Activated CD8-positive, alpha-beta memory T cell treated with anti-CD3 and anti-CD28 coated beads, Interleukin-2, amount 10 ng/mL, durations not matched to agents 7 days and 5 days (primary cell): ENCODE data around the gene ZFAND3. TPM values are rescaled to one million over a fixed set of nuclear protein-coding genes. Genes with fewer than 3 reads are reported as not detected.

ENCODE experiments used
- ATAC-seq: fragments of 150-1000 bp; cut with Tn5 transposase; one replicate; pipeline ENCODE4 v1.10.0; 2021; ENCODE audit warnings: moderate library complexity
- CTCF ChIA-PET: fragments of 350-600 bp; sonication (Branson Sonifier 250); formaldehyde crosslinking; loops from one replicate; lab custom pipeline; 2021; ENCODE audit warnings: antibody characterized with exemption; lab: Charles Lee
- DNase-seq: peaks from one replicate; pipeline ENCODE4 v3.0.0-alpha.2; 2020
- H3K27ac Mint-ChIP-seq: one replicate; pipeline ENCODE4 v1.8.0; 2021; ENCODE audit warnings: mild to moderate bottlenecking, mixed read lengths
- H3K27me3 Mint-ChIP-seq: one replicate; pipeline ENCODE4 v1.8.0; 2021; ENCODE audit warnings: mixed read lengths
- H3K36me3 Mint-ChIP-seq: one replicate; pipeline ENCODE4 v1.8.0; 2021; ENCODE audit warnings: mild to moderate bottlenecking, mixed read lengths
- H3K4me1 Mint-ChIP-seq: one replicate; pipeline ENCODE4 v1.8.0; 2021; ENCODE audit warnings: mixed read lengths
- H3K4me3 Mint-ChIP-seq: one replicate; pipeline ENCODE4 v1.8.0; 2021; ENCODE audit warnings: mild to moderate bottlenecking, moderate library complexity, mixed read lengths
- H3K9me3 Mint-ChIP-seq: one replicate; pipeline ENCODE4 v1.8.0; 2022; ENCODE audit warnings: low read depth, mixed read lengths
- total RNA-seq, 2 experiments: library from RNA; stranded (reverse); gene quantifications; one replicate each; pipeline ENCODE4 v1.2.3, GENCODE V29; 2021

Gene ZFAND3
- total RNA-seq, 2 experiments from 2014 or later = 30.9 to 34.4 TPM

DNA sequence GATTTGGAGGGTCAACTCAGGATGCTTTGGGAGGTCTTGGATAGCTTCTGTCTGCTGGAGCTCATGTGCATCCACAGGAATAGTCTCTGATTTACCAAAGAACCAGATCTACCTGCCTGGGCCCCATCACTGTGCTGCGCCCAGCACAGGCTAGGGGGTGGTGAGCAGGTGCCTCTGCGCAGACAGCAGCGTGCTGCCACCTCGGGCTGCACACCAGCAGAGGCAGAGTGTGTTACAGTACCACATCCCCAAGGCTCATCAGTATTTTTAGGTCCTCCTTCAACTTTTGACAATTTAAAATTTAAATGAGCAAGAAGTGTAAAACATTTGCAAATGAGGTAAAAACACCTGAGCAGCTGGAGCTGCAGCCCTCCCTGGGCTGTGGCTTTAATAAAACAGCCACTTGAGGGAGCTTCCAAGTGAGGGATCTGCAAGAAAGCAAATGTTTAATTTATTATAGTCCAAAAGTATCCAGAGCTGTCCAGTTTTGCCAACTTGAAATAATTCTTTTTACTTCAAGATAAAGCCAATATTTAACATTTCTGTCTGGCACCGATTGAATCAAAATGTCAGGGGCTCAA lies 324.9 kb downstream of the ZFAND3 start:
- H3K27ac Mint-ChIP-seq = no peak overlapping the region
- ATAC-seq = no peak
- CTCF ChIA-PET = interaction anchor here (0.8 kb wide), 1 partner anchor 13 kb away, joined by 3 read pairs; no protein-coding TSS in a partner anchor
- no peaks in the 10 kb centered on the region for H3K4me1 Mint-ChIP-seq
- DNase-seq = no peak
- no peaks in the 10 kb centered on the region for H3K9me3 Mint-ChIP-seq
- no peaks in the 10 kb centered on the region for H3K27me3 Mint-ChIP-seq
- no peaks in the 10 kb centered on the region for H3K36me3 Mint-ChIP-seq
- no peak overlapping the region for H3K4me3 Mint-ChIP-seq

DNA sequence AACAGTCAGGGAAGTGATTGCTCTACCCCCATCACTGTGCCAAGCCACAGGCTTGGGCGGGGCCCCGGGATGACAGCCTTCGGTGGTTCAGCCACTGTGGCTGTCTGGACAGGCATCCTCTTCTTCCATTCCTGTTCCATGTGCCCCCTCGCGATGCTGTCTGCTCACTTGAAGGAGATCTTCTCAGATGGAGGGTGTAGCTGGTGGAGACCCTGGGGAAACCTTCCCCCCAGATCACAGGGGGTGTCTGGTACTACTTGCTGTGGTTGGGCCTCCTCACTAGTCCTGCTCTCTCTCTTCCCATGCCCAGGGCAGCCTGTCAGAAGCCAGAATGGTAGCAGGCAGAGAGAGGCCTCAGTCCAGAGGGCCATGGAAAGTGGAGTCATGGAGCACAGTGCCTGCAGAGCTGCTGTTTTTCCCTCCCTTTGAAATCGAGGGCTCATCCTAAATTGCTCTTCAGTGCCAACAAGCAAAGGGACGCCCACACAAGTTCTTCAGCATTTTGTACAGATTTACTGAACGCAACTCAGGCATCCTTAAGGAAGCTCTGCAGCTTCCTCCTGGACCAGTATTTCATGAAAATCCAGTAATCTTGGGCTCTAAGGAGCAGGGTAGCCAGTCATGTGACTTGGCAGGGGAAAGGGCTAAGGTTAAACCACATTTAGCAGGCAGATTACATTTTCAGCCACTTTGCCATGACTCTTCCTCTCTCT lies 326.6 kb downstream of the ZFAND3 start:
- no peak overlapping the region for H3K4me3 Mint-ChIP-seq
- no peaks in the 10 kb centered on the region for H3K4me1 Mint-ChIP-seq
- no peak overlapping the region for H3K27ac Mint-ChIP-seq
- CTCF ChIA-PET = no interaction called here
- ATAC-seq (no peak), DNase-seq (no peak)
- no peaks in the 10 kb centered on the region for H3K36me3 Mint-ChIP-seq
- no peaks in the 10 kb centered on the region for H3K27me3 Mint-ChIP-seq
- H3K9me3 Mint-ChIP-seq = no peaks in the 10 kb centered on the region

DNA sequence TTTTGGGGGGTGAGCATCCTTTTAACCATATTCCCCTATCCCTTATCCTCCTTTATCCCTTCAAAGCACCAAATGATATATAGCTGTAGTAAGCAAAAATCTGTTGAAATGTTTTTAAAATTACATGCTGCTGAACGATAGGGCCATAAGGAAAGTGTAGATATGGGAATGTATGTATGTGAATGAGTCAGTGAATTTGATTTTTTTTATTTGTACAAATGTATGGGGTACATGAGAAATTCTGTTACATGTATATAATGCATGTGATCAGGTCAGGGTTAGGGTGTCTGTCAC lies 327.2 kb downstream of the ZFAND3 start:
- H3K4me1 Mint-ChIP-seq = no peaks in the 10 kb centered on the region
- H3K4me3 Mint-ChIP-seq = no peak overlapping the region
- CTCF ChIA-PET = no interaction called here
- no peaks in the 10 kb centered on the region for H3K9me3 Mint-ChIP-seq
- no peak for ATAC-seq
- no peak for DNase-seq
- H3K36me3 Mint-ChIP-seq = no peaks in the 10 kb centered on the region
- no peak overlapping the region for H3K27ac Mint-ChIP-seq
- no peaks in the 10 kb centered on the region for H3K27me3 Mint-ChIP-seq

DNA sequence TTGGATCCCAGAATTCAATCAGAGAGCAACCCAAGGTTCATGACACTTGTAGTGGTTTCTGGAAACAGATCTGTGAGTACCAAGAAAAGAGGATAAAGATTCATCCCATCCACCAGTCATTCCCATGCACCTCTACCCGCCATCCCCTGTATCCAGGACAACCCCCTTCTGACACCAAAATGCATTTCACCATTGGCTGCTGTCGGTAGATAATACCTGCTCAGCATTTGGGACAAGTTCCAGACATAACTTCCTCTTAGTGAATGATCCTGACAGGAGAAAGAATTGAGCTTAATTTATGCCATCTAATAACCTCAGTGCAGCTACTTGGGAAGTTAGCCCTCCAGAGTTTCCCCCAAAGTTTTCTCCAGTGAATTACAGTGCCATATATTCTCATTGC lies 329.1 kb downstream of the ZFAND3 start:
- no peaks in the 10 kb centered on the region for H3K9me3 Mint-ChIP-seq
- no peak for ATAC-seq
- H3K27me3 Mint-ChIP-seq = no peaks in the 10 kb centered on the region
- CTCF ChIA-PET = no interaction called here
- H3K4me3 Mint-ChIP-seq = no peak overlapping the region
- H3K36me3 Mint-ChIP-seq = no peaks in the 10 kb centered on the region
- no peak overlapping the region for H3K27ac Mint-ChIP-seq
- no peak for DNase-seq
- no peaks in the 10 kb centered on the region for H3K4me1 Mint-ChIP-seq

DNA sequence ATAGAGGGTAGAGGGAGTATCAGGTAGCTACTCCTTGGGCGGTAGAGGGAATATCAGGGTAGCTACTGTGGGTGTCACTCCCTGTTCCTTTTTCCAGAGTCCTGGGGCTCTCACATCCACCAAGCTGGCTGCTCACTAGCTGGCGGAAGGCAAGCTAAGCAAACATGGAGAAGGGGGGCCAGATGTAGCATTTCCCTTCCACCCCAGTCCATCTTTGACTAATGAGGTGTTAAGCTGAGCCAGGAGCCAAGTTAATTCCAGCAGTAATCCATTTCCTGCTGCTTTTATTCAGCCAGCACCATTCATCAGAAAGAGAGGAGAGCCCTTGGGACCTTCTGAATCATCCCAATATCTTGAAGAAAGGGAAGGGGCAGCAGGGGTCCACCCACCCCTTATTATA lies 330.0 kb downstream of the ZFAND3 start:
- H3K4me1 Mint-ChIP-seq = no peaks in the 10 kb centered on the region
- H3K9me3 Mint-ChIP-seq = no peaks in the 10 kb centered on the region
- ATAC-seq (no peak), DNase-seq (no peak)
- no peak overlapping the region for H3K4me3 Mint-ChIP-seq
- CTCF ChIA-PET = interaction anchor here (0.6 kb wide), 1 partner anchor 678 kb away, joined by 3 read pairs; no protein-coding TSS in a partner anchor
- no peaks in the 10 kb centered on the region for H3K27me3 Mint-ChIP-seq
- H3K36me3 Mint-ChIP-seq = no peaks in the 10 kb centered on the region
- no peak overlapping the region for H3K27ac Mint-ChIP-seq

DNA sequence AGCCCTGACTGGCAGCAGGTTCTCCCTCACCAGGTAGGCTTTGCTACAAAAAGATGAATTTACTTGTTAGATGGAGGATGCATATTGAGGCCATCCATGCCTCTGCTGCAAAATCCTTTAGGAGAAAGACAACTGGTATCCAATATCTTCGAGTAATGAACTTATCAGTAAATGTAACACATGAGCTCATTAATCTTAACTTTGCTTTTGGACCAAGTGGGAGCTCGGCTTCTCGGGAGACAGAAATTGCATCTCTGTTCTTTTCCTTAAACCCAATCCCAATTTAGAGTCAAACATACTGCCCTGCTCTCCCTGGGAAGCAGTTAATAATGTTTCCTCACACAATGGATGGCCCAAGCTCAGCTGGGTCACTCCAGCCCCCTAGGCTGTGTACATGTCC lies 330.5 kb downstream of the ZFAND3 start:
- Mint-ChIP-seq H3K4me3 (no peak overlapping the region), H3K36me3 (no peaks in the 10 kb centered on the region), H3K4me1 (no peaks in the 10 kb centered on the region), H3K9me3 (no peaks in the 10 kb centered on the region), H3K27me3 (no peaks in the 10 kb centered on the region), H3K27ac (no peak overlapping the region)
- DNase-seq (no peak), ATAC-seq (no peak)
- CTCF ChIA-PET = interaction anchor here (0.6 kb wide), 1 partner anchor 677 kb away, joined by 3 read pairs; no protein-coding TSS in a partner anchor

DNA sequence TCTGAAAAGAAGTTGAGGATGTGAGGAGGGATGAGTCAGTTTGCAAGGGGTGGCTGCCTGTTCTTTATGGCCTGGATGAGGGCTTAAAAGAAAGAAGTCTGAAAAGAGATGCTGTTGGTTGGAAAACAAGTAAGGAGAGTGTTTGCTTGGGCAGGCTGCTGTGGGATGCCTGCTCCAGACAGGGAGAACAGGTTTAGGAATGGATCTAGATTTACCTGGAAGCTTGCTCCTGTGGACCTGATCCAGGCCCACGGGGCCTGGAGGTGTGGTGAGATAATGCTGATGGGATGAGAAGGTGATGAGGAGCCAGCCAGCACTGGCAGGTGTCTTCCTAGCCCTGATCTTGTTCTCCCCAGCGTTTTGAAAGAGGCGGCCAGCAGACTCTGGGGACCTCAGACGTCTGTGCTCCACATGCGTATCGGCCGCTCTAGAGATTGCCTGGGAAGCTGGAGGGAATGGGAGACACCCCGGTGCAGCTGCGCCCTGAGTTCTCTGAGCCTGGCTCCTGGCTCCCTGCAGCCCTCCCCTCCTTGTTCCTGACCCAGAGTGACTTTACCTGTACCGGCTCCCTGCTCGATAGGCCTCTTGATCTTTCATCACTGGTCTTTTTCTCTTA lies 331.3 kb downstream of the ZFAND3 start:
- CTCF ChIA-PET = no interaction called here
- Mint-ChIP-seq H3K4me3 (no peak overlapping the region), H3K36me3 (no peaks in the 10 kb centered on the region), H3K27me3 (no peaks in the 10 kb centered on the region), H3K9me3 (no peaks in the 10 kb centered on the region), H3K4me1 (no peaks in the 10 kb centered on the region), H3K27ac (no peak overlapping the region)
- DNase-seq (no peak), ATAC-seq (no peak)

DNA sequence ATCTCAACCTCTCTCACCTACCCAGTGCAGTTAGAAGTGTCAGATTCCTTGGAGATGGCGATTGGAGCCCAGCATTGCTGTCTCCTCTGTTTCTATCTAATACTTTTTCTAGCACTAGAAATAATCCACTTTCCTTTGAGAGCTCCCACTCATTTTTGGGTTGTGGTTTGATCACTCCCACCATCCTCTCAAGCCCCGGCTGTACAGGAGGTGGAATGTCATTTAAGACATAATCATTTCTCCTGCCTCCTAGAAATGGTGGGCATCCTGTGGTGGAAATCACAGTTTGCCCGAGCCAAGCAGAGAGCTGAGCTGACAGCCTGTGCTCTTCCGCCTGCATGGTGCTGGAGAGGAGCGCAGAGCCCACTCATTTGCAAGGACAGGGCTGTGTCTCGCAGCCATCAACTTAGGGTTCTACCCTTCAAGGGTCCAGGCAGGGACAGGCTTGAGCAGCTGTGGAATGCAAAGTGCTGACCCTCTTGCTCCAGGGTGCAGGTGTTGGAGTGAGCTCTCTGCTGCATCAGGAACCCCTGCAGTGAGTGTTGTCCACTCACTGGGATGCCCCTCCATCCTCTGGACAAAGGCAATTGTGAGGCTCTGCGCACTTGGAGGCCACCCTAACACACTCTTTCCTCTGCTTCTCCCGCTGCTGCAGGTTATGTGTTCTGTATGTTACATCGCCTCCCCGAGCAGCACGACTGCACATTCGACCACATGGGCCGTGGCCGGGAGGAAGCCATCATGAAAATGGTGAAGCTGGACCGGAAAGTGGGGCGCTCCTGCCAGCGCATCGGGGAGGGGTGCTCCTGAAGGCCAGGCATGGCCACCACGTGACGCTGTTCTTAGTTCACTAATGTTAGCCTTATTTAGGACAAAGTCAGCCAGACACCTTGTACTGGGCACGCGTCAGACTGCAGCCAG lies 332.3 kb downstream of the ZFAND3 start:
- no peak overlapping the region for H3K27ac Mint-ChIP-seq
- H3K9me3 Mint-ChIP-seq = no peaks in the 10 kb centered on the region
- no peak for DNase-seq
- H3K27me3 Mint-ChIP-seq = no peaks in the 10 kb centered on the region
- H3K4me3 Mint-ChIP-seq = no peak overlapping the region
- H3K36me3 Mint-ChIP-seq = no peaks in the 10 kb centered on the region
- ATAC-seq = no peak
- CTCF ChIA-PET = no interaction called here
- H3K4me1 Mint-ChIP-seq = no peaks in the 10 kb centered on the region

DNA sequence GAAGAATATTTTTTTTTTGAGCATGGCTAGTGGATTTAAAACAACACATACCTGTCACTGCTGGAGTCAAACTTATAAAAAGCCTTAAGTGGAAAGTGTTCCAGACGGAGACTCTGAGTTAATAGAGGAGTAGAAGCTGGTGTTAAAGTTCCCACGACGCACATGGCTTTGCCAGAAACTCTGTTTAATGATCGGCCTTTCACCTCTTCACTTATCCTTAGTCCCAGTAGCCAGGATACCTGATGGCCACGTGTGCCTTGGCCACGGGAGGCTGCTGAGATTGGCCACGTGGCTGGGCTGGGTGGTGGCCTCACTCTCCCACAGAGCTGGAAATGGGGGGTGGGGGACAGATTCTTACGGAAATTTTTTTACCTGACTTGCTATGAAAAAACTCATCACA lies 333.1 kb downstream of the ZFAND3 start:
- H3K4me1 Mint-ChIP-seq = no peaks in the 10 kb centered on the region
- no peak overlapping the region for H3K4me3 Mint-ChIP-seq
- H3K27ac Mint-ChIP-seq = no peak overlapping the region
- DNase-seq (no peak), ATAC-seq (no peak)
- no peaks in the 10 kb centered on the region for H3K36me3 Mint-ChIP-seq
- no peaks in the 10 kb centered on the region for H3K9me3 Mint-ChIP-seq
- CTCF ChIA-PET = no interaction called here
- no peaks in the 10 kb centered on the region for H3K27me3 Mint-ChIP-seq

DNA sequence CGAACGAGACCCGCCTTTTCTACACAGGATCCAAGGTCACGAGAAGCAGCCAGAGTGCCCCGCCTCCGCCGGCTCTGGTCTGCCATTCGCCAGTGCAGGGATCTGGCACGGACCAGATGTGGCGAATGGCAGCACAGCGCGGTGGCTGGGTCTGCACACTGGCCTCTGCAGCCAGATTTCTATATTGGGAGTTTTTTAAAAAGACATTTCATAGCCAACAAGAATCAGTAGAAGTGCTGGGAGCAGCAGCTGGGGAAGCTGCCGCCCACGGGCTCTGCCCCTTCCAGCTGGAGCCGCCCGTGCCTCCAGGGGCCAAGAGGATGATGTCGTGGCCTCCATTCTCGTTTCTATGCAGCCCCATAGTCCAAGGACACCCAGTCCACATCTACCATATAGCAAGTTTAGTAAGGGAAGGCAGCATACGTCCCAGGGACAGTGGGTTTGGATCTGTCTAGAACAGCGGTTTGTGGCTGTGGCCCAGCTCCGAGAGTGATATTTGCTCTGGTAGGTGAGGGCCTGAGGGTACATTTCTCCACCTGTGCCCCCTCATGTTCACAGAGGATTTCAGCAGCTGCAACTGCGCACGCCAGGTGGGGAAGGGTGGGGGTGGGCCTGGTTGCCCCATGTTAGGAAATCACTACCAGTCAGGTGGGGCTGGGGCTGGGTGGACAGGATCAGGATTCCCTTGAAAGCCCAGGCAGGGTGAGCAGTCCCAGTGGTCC lies 333.7 kb downstream of the ZFAND3 start:
- H3K27me3 Mint-ChIP-seq = no peaks in the 10 kb centered on the region
- no peaks in the 10 kb centered on the region for H3K36me3 Mint-ChIP-seq
- H3K4me1 Mint-ChIP-seq = no peaks in the 10 kb centered on the region
- H3K4me3 Mint-ChIP-seq = no peak overlapping the region
- ATAC-seq (no peak), DNase-seq (no peak)
- H3K27ac Mint-ChIP-seq = no peak overlapping the region
- CTCF ChIA-PET = no interaction called here
- H3K9me3 Mint-ChIP-seq = no peaks in the 10 kb centered on the region

DNA sequence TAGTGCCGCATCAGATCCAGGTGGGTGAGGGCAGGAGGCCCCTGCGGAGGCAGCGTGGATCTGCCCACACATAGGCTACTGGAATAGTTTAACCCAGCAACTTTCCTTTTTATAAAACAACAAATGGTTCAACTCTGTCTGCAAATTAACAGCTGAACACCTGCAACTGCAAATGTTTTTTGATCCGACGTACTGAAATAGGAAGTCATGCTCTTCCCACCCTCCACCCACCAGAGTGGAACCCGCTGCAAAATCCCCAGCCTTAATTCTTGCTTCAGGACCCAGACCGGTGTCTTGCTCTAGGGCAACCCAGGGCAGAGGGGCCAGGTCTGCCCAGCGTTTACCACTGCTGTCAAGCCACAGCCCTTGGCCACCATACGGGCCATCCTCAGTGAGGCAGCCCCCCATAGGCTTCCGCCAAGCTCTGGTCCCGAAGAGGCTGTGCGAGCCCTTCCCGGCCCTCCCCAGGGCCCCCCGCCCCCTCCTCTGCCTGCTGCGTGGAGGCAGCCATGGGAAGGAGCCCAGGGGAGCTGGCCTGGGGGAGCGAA lies 334.3 kb downstream of the ZFAND3 start:
- DNase-seq = no peak
- no peak for ATAC-seq
- Mint-ChIP-seq H3K36me3 (no peaks in the 10 kb centered on the region), H3K4me3 (no peak overlapping the region), H3K27ac (no peak overlapping the region), H3K9me3 (no peaks in the 10 kb centered on the region), H3K27me3 (no peaks in the 10 kb centered on the region), H3K4me1 (no peaks in the 10 kb centered on the region)
- CTCF ChIA-PET = no interaction called here

DNA sequence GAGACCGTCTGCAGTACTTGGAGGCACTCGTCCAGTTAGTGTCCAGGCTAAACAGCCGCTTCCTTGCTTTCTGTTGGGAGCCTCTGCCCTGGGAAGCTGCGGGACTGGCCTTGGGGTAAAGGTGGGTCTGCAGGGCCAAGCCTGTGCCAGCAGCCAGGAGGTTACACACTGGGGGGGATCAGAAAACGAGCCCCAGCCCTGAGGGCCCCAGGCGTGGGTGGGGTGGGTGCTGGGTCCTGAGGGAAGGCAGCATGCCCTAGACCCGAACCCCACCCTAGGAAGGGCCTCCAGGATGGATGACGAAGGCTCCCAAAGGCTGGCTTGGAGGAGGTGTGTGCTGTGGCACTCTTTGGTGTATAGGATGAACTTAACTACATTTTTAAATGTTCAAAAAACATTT lies 335.2 kb downstream of the ZFAND3 start:
- no peak overlapping the region for H3K27ac Mint-ChIP-seq
- H3K4me3 Mint-ChIP-seq = no peak overlapping the region
- no peaks in the 10 kb centered on the region for H3K27me3 Mint-ChIP-seq
- H3K4me1 Mint-ChIP-seq = no peaks in the 10 kb centered on the region
- no peak for DNase-seq
- no peaks in the 10 kb centered on the region for H3K36me3 Mint-ChIP-seq
- CTCF ChIA-PET = no interaction called here
- H3K9me3 Mint-ChIP-seq = no peaks in the 10 kb centered on the region
- ATAC-seq = no peak

DNA sequence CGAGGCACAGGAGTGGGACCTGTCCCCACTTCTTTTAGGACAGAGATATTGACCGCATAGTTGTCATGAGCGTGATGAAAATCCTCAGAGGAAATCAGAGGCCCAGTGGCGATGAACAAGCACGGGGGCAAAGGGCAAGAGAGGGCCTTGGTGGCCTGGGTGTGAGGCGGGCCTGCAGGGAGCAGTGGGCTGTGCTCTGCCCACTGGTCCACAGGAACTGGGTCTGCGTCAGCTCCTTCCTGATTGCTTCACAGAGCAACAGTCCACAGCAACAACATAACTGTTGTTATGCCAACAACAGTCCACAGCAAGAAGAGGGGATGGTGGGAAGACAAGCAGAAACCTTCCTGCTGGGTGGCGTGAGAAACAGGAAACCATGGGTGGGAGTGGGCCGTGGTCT lies 335.6 kb downstream of the ZFAND3 start:
- DNase-seq = no peak
- no peak overlapping the region for H3K4me3 Mint-ChIP-seq
- no peaks in the 10 kb centered on the region for H3K27me3 Mint-ChIP-seq
- CTCF ChIA-PET = no interaction called here
- no peak overlapping the region for H3K27ac Mint-ChIP-seq
- no peaks in the 10 kb centered on the region for H3K36me3 Mint-ChIP-seq
- ATAC-seq = no peak
- no peaks in the 10 kb centered on the region for H3K4me1 Mint-ChIP-seq
- no peaks in the 10 kb centered on the region for H3K9me3 Mint-ChIP-seq
